LNCAP (cell line): Measurements from ENCODE around the gene PPP2R3B.

Experiments used
- TF ChIP-seq, protein P1 (sequence below): fragments of 450-650 bp; IDR thresholded peaks from 2 replicates; pipeline ENCODE4 v1.5.1; 2017; ENCODE audit warnings: mild to moderate bottlenecking

The PPP2R3B gene

DNA sequence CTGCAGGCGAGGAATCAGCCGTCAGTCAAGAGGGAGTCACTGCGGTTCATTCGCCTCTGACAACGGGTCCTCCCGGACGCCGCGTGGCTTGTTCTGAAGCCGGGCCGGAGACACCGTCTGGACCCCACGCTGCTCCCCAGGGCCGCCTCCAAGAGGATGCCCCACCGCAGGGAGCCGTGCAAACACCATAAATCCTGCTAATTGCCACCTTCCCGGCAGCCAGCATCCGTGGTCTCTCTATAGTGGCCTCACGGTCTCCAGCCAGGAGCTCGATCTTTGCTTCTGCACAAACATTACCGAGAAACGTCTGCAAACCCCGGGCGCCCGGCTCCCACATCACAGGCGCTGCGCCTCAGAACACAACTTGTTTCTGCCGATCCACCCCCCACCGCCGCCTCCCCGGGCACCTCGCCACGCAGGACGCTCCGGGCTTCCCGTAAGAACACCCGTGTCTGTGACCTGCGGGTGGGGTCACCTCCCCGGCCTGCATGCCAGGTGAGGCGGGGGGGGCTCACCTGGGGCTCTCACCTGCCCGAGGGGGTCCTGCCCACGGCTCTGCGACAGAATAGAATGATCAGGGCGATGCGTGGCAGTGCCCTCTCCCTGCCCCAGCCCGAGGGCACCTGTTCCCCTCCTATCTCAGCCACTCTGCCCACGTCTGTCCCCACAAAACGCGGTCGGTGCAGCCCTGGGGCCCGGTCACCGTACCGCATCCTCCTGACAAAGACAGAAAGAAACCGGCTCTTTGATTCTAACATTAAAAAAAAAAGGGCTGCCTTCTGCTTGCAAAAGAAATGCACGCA is 32.4 kb upstream of the PPP2R3B start:
- TF ChIP-seq, protein P1, sequence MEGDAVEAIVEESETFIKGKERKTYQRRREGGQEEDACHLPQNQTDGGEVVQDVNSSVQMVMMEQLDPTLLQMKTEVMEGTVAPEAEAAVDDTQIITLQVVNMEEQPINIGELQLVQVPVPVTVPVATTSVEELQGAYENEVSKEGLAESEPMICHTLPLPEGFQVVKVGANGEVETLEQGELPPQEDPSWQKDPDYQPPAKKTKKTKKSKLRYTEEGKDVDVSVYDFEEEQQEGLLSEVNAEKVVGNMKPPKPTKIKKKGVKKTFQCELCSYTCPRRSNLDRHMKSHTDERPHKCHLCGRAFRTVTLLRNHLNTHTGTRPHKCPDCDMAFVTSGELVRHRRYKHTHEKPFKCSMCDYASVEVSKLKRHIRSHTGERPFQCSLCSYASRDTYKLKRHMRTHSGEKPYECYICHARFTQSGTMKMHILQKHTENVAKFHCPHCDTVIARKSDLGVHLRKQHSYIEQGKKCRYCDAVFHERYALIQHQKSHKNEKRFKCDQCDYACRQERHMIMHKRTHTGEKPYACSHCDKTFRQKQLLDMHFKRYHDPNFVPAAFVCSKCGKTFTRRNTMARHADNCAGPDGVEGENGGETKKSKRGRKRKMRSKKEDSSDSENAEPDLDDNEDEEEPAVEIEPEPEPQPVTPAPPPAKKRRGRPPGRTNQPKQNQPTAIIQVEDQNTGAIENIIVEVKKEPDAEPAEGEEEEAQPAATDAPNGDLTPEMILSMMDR = no peak

DNA sequence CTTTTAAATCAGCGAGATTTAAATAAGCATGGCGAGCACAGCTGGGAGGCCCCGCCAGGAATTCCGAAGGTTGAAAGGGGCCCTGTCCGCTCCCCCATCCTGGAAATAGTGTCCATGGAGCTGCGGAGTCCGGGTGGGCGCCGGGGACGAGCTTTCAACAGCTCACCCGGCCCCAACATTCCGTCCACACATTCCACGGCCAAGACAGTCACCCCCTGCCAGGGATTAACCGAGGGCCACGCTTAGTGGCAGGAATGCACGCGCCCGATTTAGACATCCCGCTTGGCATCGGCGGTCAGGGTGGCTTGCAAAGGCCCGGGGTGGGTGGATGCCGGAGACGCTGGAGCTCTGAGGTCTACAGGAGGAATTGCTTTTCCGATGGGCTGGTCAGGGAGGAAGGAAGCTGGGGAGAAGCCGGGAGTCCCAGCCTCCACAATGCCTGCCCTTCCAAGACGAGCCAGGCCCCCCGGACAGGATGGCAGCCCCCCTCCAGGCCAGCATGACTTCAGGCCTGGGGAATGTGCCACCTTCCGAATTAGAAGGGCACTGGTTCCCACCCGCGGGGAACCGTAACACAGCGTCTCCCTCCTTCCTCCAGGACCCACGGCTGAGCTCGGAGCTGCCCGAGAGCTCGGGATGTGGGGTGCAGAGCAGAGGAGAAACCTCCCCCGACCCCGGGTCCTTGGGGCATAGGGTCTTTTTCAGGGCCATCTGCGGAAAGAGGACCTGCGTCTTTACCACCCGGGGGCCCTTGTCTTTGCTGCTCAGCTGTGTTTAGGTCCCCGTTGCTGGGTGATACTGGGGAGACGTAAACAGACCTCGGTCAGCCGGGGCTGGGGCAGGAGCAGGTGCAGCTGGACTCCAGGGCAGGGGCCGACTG is 26.9 kb upstream of the PPP2R3B start:
- TF ChIP-seq, protein P1 = no peak

DNA sequence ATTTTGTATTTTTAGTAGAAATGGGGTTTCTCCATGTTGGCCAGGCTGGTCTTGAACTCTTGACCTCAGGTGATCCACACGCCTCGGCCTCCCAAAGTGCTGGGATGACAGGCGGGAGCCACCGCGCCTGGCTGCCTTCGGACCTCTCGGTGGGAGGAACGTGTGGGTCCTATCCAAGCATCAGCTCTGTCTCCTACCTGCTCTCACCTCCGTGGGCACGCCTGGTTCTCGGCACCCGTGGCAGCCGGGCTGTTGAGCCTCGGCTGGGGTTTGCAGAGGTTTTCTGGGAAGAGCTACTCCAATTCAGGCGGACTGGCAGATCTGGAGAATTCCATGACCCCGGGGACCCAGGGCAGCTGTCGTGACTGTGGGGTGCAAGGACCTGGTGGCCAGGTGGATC is 23.6 kb upstream of the PPP2R3B start:
- TF ChIP-seq, protein P1 = no peak

DNA sequence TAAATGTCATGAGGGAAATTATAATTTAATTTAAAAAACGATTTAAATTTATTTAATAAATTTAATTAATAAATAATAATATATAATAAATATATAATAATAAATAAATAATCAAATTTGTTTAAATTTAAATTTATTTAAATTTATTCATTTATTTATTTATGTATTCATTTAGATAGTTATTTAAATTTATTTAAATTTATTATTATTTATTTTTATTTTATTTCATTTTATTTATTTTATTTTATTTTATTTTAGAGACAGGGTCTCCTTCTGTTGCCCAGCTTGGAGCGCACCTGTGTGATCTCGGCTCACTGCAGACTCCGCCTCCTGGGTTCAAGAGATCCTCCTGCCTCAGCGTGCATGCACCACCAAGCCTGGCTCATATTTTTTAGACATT is 18.4 kb upstream of the PPP2R3B start:
- TF ChIP-seq, protein P1 = no peak

DNA sequence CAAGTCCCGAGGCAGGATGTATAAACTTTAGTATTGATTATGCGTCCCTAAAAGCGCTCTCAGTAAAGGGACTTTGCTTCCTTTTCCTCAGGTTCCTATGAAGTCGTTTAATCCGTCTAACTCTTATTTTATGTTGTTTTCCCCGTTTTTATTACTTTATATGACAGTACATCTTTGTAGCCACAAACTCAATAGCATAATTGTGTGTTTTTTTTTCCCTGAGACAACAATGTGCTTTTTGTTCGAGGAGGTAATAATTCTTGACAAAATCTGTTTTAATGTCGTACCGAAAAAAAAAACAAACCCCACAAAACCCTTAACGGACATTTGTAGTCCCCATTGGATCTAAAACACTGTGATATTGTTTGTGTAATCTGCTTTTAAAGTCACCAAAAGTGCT is 17.9 kb upstream of the PPP2R3B start:
- TF ChIP-seq, protein P1 = no peak

DNA sequence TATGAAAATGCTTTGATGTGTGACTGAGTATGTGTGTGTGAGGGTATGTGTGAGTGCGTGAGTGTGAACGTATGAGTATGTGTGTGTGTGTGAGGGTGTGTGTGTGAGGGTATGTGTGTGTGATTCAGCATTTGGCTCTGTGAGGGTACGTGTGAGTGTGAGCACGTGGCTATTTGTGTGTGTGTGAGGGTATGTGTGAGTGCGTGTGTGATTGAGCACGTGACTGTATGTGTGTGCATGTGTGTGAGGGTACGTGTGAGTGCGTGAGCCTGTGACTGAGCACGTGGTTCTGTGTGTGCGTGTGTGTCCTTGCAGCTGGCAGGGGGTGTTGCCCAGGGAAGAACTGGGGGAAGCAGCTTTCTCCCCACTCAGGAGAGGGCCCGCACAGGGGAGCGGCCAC is 16.1 kb upstream of the PPP2R3B start:
- TF ChIP-seq, protein P1 = no peak

DNA sequence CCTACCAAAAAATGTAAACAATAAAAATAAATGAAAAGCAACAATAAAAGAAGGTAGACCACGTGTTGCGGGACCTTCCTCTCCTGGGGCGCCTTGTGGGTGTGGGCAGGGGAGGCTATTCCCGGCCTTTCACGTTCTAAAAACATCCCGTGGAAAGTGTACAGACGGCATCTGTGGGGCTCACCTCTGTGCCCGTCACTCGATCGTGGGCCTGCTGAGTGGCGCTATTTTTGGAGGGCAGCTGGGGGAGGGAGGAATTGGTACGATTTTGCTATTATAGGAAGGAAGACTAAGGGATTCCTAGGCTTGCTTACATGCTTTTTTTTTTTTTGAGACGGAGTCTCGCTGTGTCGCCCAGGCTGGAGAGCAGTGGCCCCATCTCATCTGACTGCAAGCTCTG is 13.6 kb upstream of the PPP2R3B start:
- TF ChIP-seq, protein P1 = no peak
